Peyer's patch (tissue), 4 donors: Measurements from ENCODE around the gene VGLL3.

Experiments
- POLR2A ChIP-seq, 2 donors: fragments of 450-650 bp; IDR thresholded peaks; one replicate each; pipeline ENCODE4 v1.5.1; 2017; ENCODE audit warnings: antibody characterized with exemption in 2 of 2, mild to moderate bottlenecking in 2 of 2, moderate library complexity in 2 of 2
- TF ChIP-seq, protein P1 (sequence below), 6 experiments: fragments of 450-650 bp in 4 of 6; fragments of 200-600 bp in 2 of 6; sonication (generic) in 1 of 6; IDR thresholded peaks; one replicate each; pipeline ENCODE4 v1.5.1; 2017 to 2019; ENCODE audit warnings: antibody characterized with exemption in 6 of 6, mild to moderate bottlenecking in 3 of 6, moderate library complexity in 1 of 6

- TF ChIP-seq, protein P1, sequence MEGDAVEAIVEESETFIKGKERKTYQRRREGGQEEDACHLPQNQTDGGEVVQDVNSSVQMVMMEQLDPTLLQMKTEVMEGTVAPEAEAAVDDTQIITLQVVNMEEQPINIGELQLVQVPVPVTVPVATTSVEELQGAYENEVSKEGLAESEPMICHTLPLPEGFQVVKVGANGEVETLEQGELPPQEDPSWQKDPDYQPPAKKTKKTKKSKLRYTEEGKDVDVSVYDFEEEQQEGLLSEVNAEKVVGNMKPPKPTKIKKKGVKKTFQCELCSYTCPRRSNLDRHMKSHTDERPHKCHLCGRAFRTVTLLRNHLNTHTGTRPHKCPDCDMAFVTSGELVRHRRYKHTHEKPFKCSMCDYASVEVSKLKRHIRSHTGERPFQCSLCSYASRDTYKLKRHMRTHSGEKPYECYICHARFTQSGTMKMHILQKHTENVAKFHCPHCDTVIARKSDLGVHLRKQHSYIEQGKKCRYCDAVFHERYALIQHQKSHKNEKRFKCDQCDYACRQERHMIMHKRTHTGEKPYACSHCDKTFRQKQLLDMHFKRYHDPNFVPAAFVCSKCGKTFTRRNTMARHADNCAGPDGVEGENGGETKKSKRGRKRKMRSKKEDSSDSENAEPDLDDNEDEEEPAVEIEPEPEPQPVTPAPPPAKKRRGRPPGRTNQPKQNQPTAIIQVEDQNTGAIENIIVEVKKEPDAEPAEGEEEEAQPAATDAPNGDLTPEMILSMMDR (IDR thresholded peaks at IDR 0.05): no peak
- TF ChIP-seq POLR2A (IDR thresholded peaks at IDR 0.05): no peak
Measured at GRCh38 chr3:86989006-86989405, 1.9 kb downstream of the VGLL3 start.
